Activated T-cell treated with anti-CD3 and anti-CD28 coated beads, Interleukin-2, amount 50 U/mL, for 48 hours (primary cell): ENCODE results near the gene HADHA.
A peak's percentile ranks its signal among the peaks of the same experiment; 100 is the strongest.

Experiments used
- DNase-seq, 2 experiments: peaks; one replicate each; pipeline ENCODE4 v3.0.0-alpha.2; 2020

Gene HADHA

GRCh38 chr2:26190369-26190768, 54.1 kb downstream of the HADHA start:
- DNase-seq, result no peak

GRCh38 chr2:26189751-26190150, 54.7 kb downstream of the HADHA start:
- no peak for DNase-seq

- no peak for DNase-seq
These were observed 55.3 kb downstream of the HADHA start for GRCh38 chr2:26189123-26189522.

- DNase-seq, result no peak
These were observed 56.8 kb downstream of the HADHA start for GRCh38 chr2:26187537-26188104.

- DNase-seq, result no peak
These were observed 57.3 kb downstream of the HADHA start for GRCh38 chr2:26187114-26187513.

- no peak for DNase-seq
These were observed 58.3 kb downstream of the HADHA start for GRCh38 chr2:26185954-26186770.

GRCh38 chr2:26185304-26185928, 59.0 kb downstream of the HADHA start:
- DNase-seq, result no peak

- DNase-seq, result peak; percentile 86 to 91
These were observed 59.7 kb downstream of the HADHA start for GRCh38 chr2:26184555-26185303.

- no peak for DNase-seq
These were observed 60.3 kb downstream of the HADHA start for GRCh38 chr2:26184121-26184520.

GRCh38 chr2:26182887-26183630, 61.4 kb downstream of the HADHA start:
- no peak for DNase-seq

GRCh38 chr2:26182441-26182840, 62.0 kb downstream of the HADHA start:
- no peak for DNase-seq

GRCh38 chr2:26179446-26179913, 65.0 kb downstream of the HADHA start:
- no peak for DNase-seq

GRCh38 chr2:26178746-26179436, 65.5 kb downstream of the HADHA start:
- no peak for DNase-seq

- no peak for DNase-seq
These were observed 66.2 kb downstream of the HADHA start for GRCh38 chr2:26178246-26178645.

GRCh38 chr2:26177122-26177521, 67.3 kb downstream of the HADHA start:
- no peak for DNase-seq

GRCh38 chr2:26176279-26176615, 68.2 kb downstream of the HADHA start:
- no peak for DNase-seq

GRCh38 chr2:26175466-26176278, 68.8 kb downstream of the HADHA start:
- DNase-seq, result no peak

GRCh38 chr2:26174691-26175465, 69.6 kb downstream of the HADHA start:
- DNase-seq, result no peak

GRCh38 chr2:26173776-26174482, 70.5 kb downstream of the HADHA start:
- no peak for DNase-seq
